GM19372 (cell line): ENCODE measurements around the gene CACNB3.

Source experiments
- ATAC-seq: cut with Tn5 transposase; IDR thresholded peaks from one replicate; pipeline ENCODE4 v1.9.1; 2021; ENCODE audit warnings: mild to moderate bottlenecking, low read depth, moderate library complexity; ENCODE audit not compliant: unreplicated experiment

The CACNB3 gene

GRCh38 chr12:48788524-48788853 lies 29.8 kb upstream of the CACNB3 start:
- ATAC-seq = no peak

GRCh38 chr12:48788854-48789775 lies 29.2 kb upstream of the CACNB3 start, which contains the start of gene ADCY6:
ADCY6 (minus strand) TSS chr12:48789089; CDS start chr12:48783434, 5,655 bp downstream.
- peak; percentile 50 for ATAC-seq

- ATAC-seq = no peak
These were observed 28.4 kb upstream of the CACNB3 start for GRCh38 chr12:48789858-48790326.

GRCh38 chr12:48793696-48794095 lies 24.6 kb upstream of the CACNB3 start:
- ATAC-seq = no peak

- no peak for ATAC-seq
These were observed 23.4 kb upstream of the CACNB3 start for GRCh38 chr12:48794870-48795269.

GRCh38 chr12:48795550-48796455 lies 22.5 kb upstream of the CACNB3 start:
- no peak for ATAC-seq

- ATAC-seq = no peak
These were observed 21.3 kb upstream of the CACNB3 start for GRCh38 chr12:48796976-48797375.

- no peak for ATAC-seq
These were observed 17.8 kb upstream of the CACNB3 start for GRCh38 chr12:48800457-48800856.

- no peak for ATAC-seq
These were observed 17.3 kb upstream of the CACNB3 start for GRCh38 chr12:48800971-48801370.

GRCh38 chr12:48803675-48804074 lies 14.6 kb upstream of the CACNB3 start:
- ATAC-seq = no peak

GRCh38 chr12:48807981-48808380 lies 10.3 kb upstream of the CACNB3 start:
- no peak for ATAC-seq

GRCh38 chr12:48810903-48811431 lies 7.3 kb upstream of the CACNB3 start:
- ATAC-seq = no peak

GRCh38 chr12:48811437-48812090 lies 6.7 kb upstream of the CACNB3 start:
- no peak for ATAC-seq

GRCh38 chr12:48812389-48812788 lies 5.9 kb upstream of the CACNB3 start:
- ATAC-seq = no peak

- no peak for ATAC-seq
These were observed 4.6 kb upstream of the CACNB3 start for GRCh38 chr12:48813465-48814261.

GRCh38 chr12:48814262-48815125 lies 3.8 kb upstream of the CACNB3 start:
- peak; percentile 82 for ATAC-seq

- peak; percentile 32 for ATAC-seq
These were observed 2.9 kb upstream of the CACNB3 start for GRCh38 chr12:48815126-48816110.
